Nephron progenitor cell (in vitro differentiated cells): ENCODE measurements around the gene RBMS3.

Experiments
- DNase-seq: peaks from one replicate; pipeline ENCODE4 v3.0.0; 2021
- H3K27ac Mint-ChIP-seq: 2 replicates; pipeline ENCODE4 v1.8.0; 2021; ENCODE audit warnings: mild to moderate bottlenecking, moderate library complexity, mixed read lengths
- H3K27me3 Mint-ChIP-seq: 2 replicates; pipeline ENCODE4 v1.8.0; 2021; ENCODE audit warnings: mild to moderate bottlenecking, low read depth, mixed read lengths; ENCODE audit not compliant: poor library complexity
- H3K36me3 Mint-ChIP-seq: 2 replicates; pipeline ENCODE4 v1.8.0; 2021; ENCODE audit warnings: low read depth, mixed read lengths
- H3K4me1 Mint-ChIP-seq: 2 replicates; pipeline ENCODE4 v1.8.0; 2021; ENCODE audit warnings: mixed read lengths
- H3K4me3 Mint-ChIP-seq: 2 replicates; pipeline ENCODE4 v1.8.0; 2021; ENCODE audit warnings: mild to moderate bottlenecking, moderate library complexity, mixed read lengths
- H3K9me3 Mint-ChIP-seq: 2 replicates; pipeline ENCODE4 v1.8.0; 2021; ENCODE audit warnings: mild to moderate bottlenecking, moderate library complexity, mixed read lengths
- CTCF ChIP-seq: fragments of 200-600 bp; sonication (generic); IDR thresholded peaks from 2 replicates; pipeline ENCODE4 v1.5.0; 2021; ENCODE audit warnings: antibody characterized with exemption

RBMS3 gene

GRCh38 chr3:29537889-29538609 lies 257.2 kb downstream of the RBMS3 start:
- H3K4me1 Mint-ChIP-seq: peaks cover 6% of the 10 kb centered on the region
- no peaks in the 10 kb centered on the region for H3K27me3 Mint-ChIP-seq

GRCh38 chr3:29538610-29538958 lies 257.7 kb downstream of the RBMS3 start:
- Mint-ChIP-seq H3K27me3 (no peaks in the 10 kb centered on the region), H3K4me1 (peaks cover 6% of the 10 kb centered on the region), H3K27ac (no peak overlapping the region), H3K36me3 (no peaks in the 10 kb centered on the region), H3K9me3 (no peaks in the 10 kb centered on the region), H3K4me3 (no peak overlapping the region)
- no peak for TF ChIP-seq CTCF
- DNase-seq: no peak

More at GRCh38 chr3:29537889-29538609, 257.2 kb downstream of the RBMS3 start:
- no peaks in the 10 kb centered on the region for H3K36me3 Mint-ChIP-seq
- TF ChIP-seq CTCF: no peak
- H3K27ac Mint-ChIP-seq: no peak overlapping the region
- H3K9me3 Mint-ChIP-seq: no peaks in the 10 kb centered on the region
- no peak overlapping the region for H3K4me3 Mint-ChIP-seq
- DNase-seq: no peak

- H3K27me3 Mint-ChIP-seq: no peaks in the 10 kb centered on the region
- H3K36me3 Mint-ChIP-seq: no peaks in the 10 kb centered on the region
- H3K9me3 Mint-ChIP-seq: no peaks in the 10 kb centered on the region
- no peaks in the 10 kb centered on the region for H3K4me1 Mint-ChIP-seq
- TF ChIP-seq CTCF: no peak
- H3K4me3 Mint-ChIP-seq: no peak overlapping the region
- no peak overlapping the region for H3K27ac Mint-ChIP-seq
- DNase-seq: no peak
These were observed 259.7 kb downstream of the RBMS3 start for GRCh38 chr3:29540544-29540943.

- Mint-ChIP-seq H3K27ac (no peak overlapping the region), H3K4me1 (no peaks in the 10 kb centered on the region), H3K27me3 (no peaks in the 10 kb centered on the region), H3K36me3 (no peaks in the 10 kb centered on the region), H3K9me3 (no peaks in the 10 kb centered on the region), H3K4me3 (no peak overlapping the region)
- DNase-seq: no peak
- no peak for TF ChIP-seq CTCF
These were observed 264.0 kb downstream of the RBMS3 start for GRCh38 chr3:29544701-29545363.

- DNase-seq: no peak
- Mint-ChIP-seq H3K4me3 (no peak overlapping the region), H3K36me3 (no peaks in the 10 kb centered on the region), H3K27me3 (no peaks in the 10 kb centered on the region), H3K9me3 (no peaks in the 10 kb centered on the region), H3K4me1 (no peaks in the 10 kb centered on the region), H3K27ac (no peak overlapping the region)
- no peak for TF ChIP-seq CTCF
These were observed 264.7 kb downstream of the RBMS3 start for GRCh38 chr3:29545615-29546014.

- no peak for TF ChIP-seq CTCF
- Mint-ChIP-seq H3K4me1 (peaks cover under 1% of the 10 kb centered on the region), H3K36me3 (no peaks in the 10 kb centered on the region), H3K27ac (no peak overlapping the region), H3K4me3 (no peak overlapping the region), H3K27me3 (no peaks in the 10 kb centered on the region), H3K9me3 (no peaks in the 10 kb centered on the region)
- no peak for DNase-seq
These were observed 271.2 kb downstream of the RBMS3 start for GRCh38 chr3:29552051-29552450.
